NK-92 (cell line): ENCODE measurements around the gene POMT1.

ENCODE experiments used
- DNase-seq: peaks from one replicate; lab custom pipeline; 2025; ENCODE audit not compliant: unreplicated experiment; lab: John Stamatoyannopoulos, UW

POMT1 gene

GRCh38 chr9:131523086-131523388 lies 20.3 kb downstream of the POMT1 start:
- no peak for DNase-seq

- no peak for DNase-seq
These were observed 21.0 kb downstream of the POMT1 start for GRCh38 chr9:131523451-131524435.

GRCh38 chr9:131524665-131525315 lies 22.1 kb downstream of the POMT1 start:
- DNase-seq: no peak

DNA sequence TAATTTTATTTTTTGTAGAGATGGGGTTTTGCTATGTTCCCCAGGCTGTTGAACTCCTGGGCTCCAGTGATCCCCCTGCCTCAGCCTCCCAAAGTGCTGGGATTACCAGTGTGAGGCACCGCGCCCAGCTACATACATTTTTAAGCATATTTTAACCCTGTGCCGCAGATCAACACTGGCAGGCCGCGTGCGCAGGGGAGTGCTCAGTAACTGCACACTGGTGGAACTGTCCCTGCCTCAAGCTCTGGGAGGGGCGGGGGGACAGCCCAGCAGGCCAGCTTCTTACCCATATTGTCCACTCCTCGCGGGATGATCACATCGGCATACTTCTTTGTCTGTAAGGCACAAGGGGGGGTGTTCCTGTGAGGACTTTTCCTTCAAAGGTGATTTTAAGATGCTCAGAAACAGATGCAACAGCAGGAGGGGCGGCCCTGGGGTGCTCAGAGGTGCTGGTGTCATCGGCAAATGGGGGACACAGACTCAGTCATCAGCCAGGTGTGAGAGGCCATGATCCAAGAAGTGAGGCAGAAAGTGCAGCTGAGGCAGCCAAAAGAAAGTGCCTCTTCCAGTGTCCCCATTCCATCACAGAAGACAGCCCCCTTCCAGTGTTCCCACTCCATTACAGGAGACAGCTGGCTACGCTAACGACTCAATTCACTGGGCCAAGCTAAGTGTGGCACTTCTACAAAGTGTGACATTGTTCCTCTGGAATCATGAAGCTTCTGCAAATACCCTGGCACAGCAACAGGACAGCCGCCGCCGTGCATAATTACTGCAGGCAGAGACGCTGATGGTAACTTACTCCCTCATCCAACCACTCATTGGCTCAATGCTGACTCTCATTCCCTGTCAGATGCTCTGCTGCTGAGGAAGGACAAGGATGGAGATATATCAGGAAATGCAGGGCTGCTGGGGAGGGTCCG lies 23.2 kb downstream of the POMT1 start:
- no peak for DNase-seq

- no peak for DNase-seq
These were observed 25.5 kb downstream of the POMT1 start for GRCh38 chr9:131528186-131528585.

DNA sequence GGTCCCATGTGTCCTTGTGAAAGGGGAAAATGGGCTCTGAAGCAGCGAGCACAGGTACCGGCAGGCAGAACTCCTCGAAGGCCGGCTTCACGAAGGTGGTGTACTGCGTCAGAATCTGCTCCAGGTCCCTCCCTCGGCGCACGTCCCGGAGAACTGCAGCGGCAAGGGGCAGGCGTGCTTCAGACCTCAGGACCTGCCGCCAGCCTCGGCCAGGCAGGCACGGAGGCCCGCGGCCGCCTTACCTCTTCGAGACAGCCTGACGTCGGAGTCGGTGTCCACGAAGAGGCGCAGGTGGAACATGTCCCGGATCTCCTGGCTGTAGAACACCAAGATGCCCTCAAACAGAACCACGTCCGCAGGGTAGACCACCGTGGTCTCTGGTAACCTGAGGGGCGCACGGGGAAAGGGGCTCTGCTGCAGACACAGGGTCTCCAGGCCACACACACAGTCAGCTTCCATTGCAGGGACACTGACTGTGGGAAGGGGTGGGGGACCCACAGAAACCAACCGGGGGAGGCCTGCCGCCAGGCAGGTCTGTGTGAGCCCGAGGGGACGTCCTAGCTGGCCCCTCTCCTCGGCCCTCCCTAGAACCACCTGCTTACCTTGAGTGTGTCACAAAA lies 26.3 kb downstream of the POMT1 start:
- no peak for DNase-seq

- DNase-seq: no peak
These were observed 27.2 kb downstream of the POMT1 start for GRCh38 chr9:131529597-131530545.

DNA sequence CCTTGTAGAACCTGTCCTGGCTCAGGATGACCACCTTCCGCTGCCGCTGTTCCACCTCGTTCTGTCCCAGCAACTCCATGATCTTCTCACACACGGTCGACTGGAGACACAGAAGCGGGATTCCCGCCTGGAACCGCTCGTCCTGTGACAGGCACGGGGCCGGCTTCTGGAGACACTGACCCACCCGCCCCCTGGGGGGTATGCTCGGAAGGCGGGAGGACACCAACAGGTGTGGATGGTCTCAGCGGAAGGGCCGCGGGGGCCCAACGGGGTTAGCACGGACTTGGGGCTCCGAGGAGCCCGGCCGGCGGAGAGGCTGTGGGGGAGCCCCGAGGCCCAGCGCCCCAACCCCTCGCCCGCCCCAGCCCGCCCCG lies 27.8 kb downstream of the POMT1 start:
- DNase-seq: no peak

- no peak for DNase-seq
These were observed 28.5 kb downstream of the POMT1 start, which contains the start of gene UCK1 for GRCh38 chr9:131530920-131531832. TSS of gene UCK1 (minus strand) at chr9:131531263. CDS start at chr9:131531174, 89 bp downstream.

GRCh38 chr9:131534721-131535237 lies 32.1 kb downstream of the POMT1 start:
- no peak for DNase-seq

- no peak for DNase-seq
These were observed 35.2 kb downstream of the POMT1 start for GRCh38 chr9:131537946-131538345.

- no peak for DNase-seq
These were observed 36.7 kb downstream of the POMT1 start for GRCh38 chr9:131539223-131539923.

GRCh38 chr9:131543141-131543540 lies 40.4 kb downstream of the POMT1 start:
- DNase-seq: no peak

DNA sequence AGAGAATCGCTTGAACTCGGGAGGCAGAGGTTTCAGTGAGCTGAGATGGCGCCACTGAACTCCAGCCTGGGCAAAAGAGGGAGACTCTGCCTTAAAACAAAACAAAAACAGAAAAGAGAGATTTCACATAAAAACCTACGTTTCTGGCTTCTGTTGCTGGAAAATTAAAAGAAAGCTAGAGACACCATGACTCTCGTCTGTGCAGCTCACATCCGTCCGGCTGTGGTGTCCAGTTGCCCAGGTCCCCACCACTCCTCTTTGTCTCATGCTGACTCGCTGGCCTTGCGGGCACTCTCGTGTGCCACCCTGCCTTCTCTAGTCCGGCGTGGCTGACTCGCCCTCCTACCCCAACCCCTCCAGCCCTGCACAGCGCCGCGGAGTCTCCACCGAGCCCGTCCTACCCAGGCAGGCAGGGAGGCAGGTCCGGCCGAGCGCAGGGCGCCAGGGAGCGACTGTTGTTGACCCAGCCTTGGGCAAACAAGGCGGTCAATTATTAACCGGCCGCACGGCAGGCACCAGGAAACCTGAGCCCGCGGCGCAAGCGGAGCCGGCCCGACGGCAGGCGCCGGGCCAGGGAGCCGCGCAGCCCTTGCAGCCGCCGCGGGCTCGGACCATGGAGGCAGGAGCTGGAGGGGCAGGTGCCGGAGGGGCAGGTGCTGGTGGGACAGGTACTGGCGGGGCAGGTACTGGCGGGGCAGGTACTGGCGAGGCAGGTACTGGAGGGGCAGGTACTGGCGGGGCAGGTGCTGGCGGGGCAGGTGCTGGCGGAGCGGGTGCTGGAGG lies 42.5 kb downstream of the POMT1 start, which contains the start of gene PRRT1B:
Gene PRRT1B (plus strand): TSS at position 521 of the 783 bp plus-strand sequence. CDS start 93 bp downstream, at position 614.
- DNase-seq: no peak

DNA sequence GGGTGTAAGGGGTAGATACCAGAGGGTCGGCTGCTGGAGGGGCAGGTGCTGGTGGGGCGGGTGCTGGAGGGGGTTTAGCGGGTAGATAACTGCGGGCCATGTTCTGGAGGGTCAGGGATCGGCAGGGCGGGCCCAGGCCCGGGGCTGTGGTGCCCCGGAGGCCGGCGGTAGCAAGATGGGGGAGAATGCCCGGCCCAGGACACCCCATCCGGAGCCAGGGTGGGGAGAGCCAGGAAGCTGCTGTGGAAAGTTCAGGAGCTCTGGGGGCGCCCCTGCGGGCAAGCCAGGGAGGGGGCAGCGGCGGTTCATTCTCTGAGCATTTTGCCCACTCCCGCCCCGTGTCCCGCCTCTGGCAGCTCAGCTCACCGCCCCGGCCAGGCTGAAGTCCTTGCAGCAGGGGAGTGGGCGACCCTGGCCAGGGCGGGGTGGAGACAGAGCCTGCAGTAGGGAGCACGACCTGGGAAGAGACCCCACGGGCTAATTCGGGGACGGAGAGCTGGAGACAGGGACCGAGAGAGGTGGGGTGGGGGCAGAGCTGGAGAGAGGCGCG lies 43.1 kb downstream of the POMT1 start:
- no peak for DNase-seq

- DNase-seq: no peak
These were observed 43.8 kb downstream of the POMT1 start for GRCh38 chr9:131546336-131547084.
